Measurements from ENCODE around the gene RASGRF1.

Gene RASGRF1

DNA sequence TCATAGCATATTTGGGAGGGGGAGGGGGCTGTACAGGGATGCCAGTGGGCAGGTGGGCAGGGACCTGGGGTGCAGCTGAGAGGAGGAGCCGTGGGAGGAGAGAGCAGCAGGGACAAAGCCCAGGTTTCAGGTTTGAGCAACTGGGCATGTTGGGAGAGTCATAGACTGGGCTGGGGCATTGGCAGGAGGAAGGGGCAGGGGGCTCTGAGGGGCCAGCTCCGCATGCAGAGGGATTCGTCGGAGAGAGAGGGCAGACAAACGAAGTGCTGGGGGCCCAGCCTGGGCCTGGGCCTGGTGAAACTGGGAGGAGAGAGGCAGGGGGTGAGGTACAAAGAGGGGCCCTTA lies 25.2 kb downstream of the RASGRF1 start:
- H3K9me3 ChIP-seq (ENCODE audit: control insufficient read depth, insufficient read depth, low read length): no peaks in the 10 kb centered on the region
- H3K9ac ChIP-seq (ENCODE audit: low read depth, low read length): no peak overlapping the region
- no peak overlapping the region for H3K4me3 ChIP-seq (ENCODE audit: low read depth, low read length)
- H3K4me1 ChIP-seq (ENCODE audit: control insufficient read depth, insufficient read depth, low read length): peaks cover 8% of the 10 kb centered on the region
- no peaks in the 10 kb centered on the region for H3K36me3 ChIP-seq (ENCODE audit: control insufficient read depth, insufficient read depth, low read length)
- peaks cover 26% of the 10 kb centered on the region for H3K27me3 ChIP-seq (ENCODE audit: control insufficient read depth, insufficient read depth, low read length)

GRCh38 chr15:79064496-79064895 lies 26.1 kb downstream of the RASGRF1 start:
- peaks cover 11% of the 10 kb centered on the region for H3K4me1 ChIP-seq (ENCODE audit: control insufficient read depth, insufficient read depth, low read length)
- H3K36me3 ChIP-seq (ENCODE audit: control insufficient read depth, insufficient read depth, low read length): no peaks in the 10 kb centered on the region
- no peak overlapping the region for H3K9ac ChIP-seq (ENCODE audit: low read depth, low read length)
- H3K9me3 ChIP-seq (ENCODE audit: control insufficient read depth, insufficient read depth, low read length): no peaks in the 10 kb centered on the region
- no peak overlapping the region for H3K4me3 ChIP-seq (ENCODE audit: low read depth, low read length)
- peaks cover 31% of the 10 kb centered on the region for H3K27me3 ChIP-seq (ENCODE audit: control insufficient read depth, insufficient read depth, low read length)

GRCh38 chr15:79060175-79060574 lies 30.4 kb downstream of the RASGRF1 start:
- H3K9ac ChIP-seq (ENCODE audit: low read depth, low read length): no peak overlapping the region
- no peaks in the 10 kb centered on the region for H3K36me3 ChIP-seq (ENCODE audit: control insufficient read depth, insufficient read depth, low read length)
- H3K27me3 ChIP-seq (ENCODE audit: control insufficient read depth, insufficient read depth, low read length): peaks cover 57% of the 10 kb centered on the region
- peaks cover 11% of the 10 kb centered on the region for H3K4me1 ChIP-seq (ENCODE audit: control insufficient read depth, insufficient read depth, low read length)
- no peaks in the 10 kb centered on the region for H3K9me3 ChIP-seq (ENCODE audit: control insufficient read depth, insufficient read depth, low read length)
- H3K4me3 ChIP-seq (ENCODE audit: low read depth, low read length): no peak overlapping the region

- Histone ChIP-seq H3K36me3 (ENCODE audit: control insufficient read depth, insufficient read depth, low read length) (no peaks in the 10 kb centered on the region), H3K9ac (ENCODE audit: low read depth, low read length) (no peak overlapping the region), H3K4me3 (ENCODE audit: low read depth, low read length) (no peak overlapping the region), H3K4me1 (ENCODE audit: control insufficient read depth, insufficient read depth, low read length) (peaks cover 11% of the 10 kb centered on the region), H3K9me3 (ENCODE audit: control insufficient read depth, insufficient read depth, low read length) (no peaks in the 10 kb centered on the region), H3K27me3 (ENCODE audit: control insufficient read depth, insufficient read depth, low read length) (peaks cover 55% of the 10 kb centered on the region)
These were observed 31.5 kb downstream of the RASGRF1 start for GRCh38 chr15:79059081-79059572.

- no peaks in the 10 kb centered on the region for H3K9me3 ChIP-seq (ENCODE audit: control insufficient read depth, insufficient read depth, low read length)
- H3K36me3 ChIP-seq (ENCODE audit: control insufficient read depth, insufficient read depth, low read length): no peaks in the 10 kb centered on the region
- no peak overlapping the region for H3K4me3 ChIP-seq (ENCODE audit: low read depth, low read length)
- no peak overlapping the region for H3K9ac ChIP-seq (ENCODE audit: low read depth, low read length)
- peaks cover 11% of the 10 kb centered on the region for H3K4me1 ChIP-seq (ENCODE audit: control insufficient read depth, insufficient read depth, low read length)
- peaks cover 54% of the 10 kb centered on the region for H3K27me3 ChIP-seq (ENCODE audit: control insufficient read depth, insufficient read depth, low read length)
These were observed 32.2 kb downstream of the RASGRF1 start for GRCh38 chr15:79058260-79058850.

GRCh38 chr15:79057050-79057449 lies 33.5 kb downstream of the RASGRF1 start:
- Histone ChIP-seq H3K36me3 (ENCODE audit: control insufficient read depth, insufficient read depth, low read length) (no peaks in the 10 kb centered on the region), H3K4me3 (ENCODE audit: low read depth, low read length) (no peak overlapping the region), H3K9ac (ENCODE audit: low read depth, low read length) (no peak overlapping the region), H3K4me1 (ENCODE audit: control insufficient read depth, insufficient read depth, low read length) (peaks cover 11% of the 10 kb centered on the region), H3K27me3 (ENCODE audit: control insufficient read depth, insufficient read depth, low read length) (peaks cover 50% of the 10 kb centered on the region), H3K9me3 (ENCODE audit: control insufficient read depth, insufficient read depth, low read length) (no peaks in the 10 kb centered on the region)

GRCh38 chr15:79054350-79054749 lies 36.2 kb downstream of the RASGRF1 start:
- peaks cover 31% of the 10 kb centered on the region for H3K27me3 ChIP-seq (ENCODE audit: control insufficient read depth, insufficient read depth, low read length)
- no peak overlapping the region for H3K9ac ChIP-seq (ENCODE audit: low read depth, low read length)
- no peaks in the 10 kb centered on the region for H3K36me3 ChIP-seq (ENCODE audit: control insufficient read depth, insufficient read depth, low read length)
- no peaks in the 10 kb centered on the region for H3K4me1 ChIP-seq (ENCODE audit: control insufficient read depth, insufficient read depth, low read length)
- H3K9me3 ChIP-seq (ENCODE audit: control insufficient read depth, insufficient read depth, low read length): no peaks in the 10 kb centered on the region
- H3K4me3 ChIP-seq (ENCODE audit: low read depth, low read length): no peak overlapping the region

- no peaks in the 10 kb centered on the region for H3K9me3 ChIP-seq (ENCODE audit: control insufficient read depth, insufficient read depth, low read length)
- no peak overlapping the region for H3K4me3 ChIP-seq (ENCODE audit: low read depth, low read length)
- no peak overlapping the region for H3K9ac ChIP-seq (ENCODE audit: low read depth, low read length)
- no peaks in the 10 kb centered on the region for H3K36me3 ChIP-seq (ENCODE audit: control insufficient read depth, insufficient read depth, low read length)
- H3K27me3 ChIP-seq (ENCODE audit: control insufficient read depth, insufficient read depth, low read length): peaks cover 26% of the 10 kb centered on the region
- H3K4me1 ChIP-seq (ENCODE audit: control insufficient read depth, insufficient read depth, low read length): no peaks in the 10 kb centered on the region
These were observed 36.7 kb downstream of the RASGRF1 start for GRCh38 chr15:79053894-79054293.

DNA sequence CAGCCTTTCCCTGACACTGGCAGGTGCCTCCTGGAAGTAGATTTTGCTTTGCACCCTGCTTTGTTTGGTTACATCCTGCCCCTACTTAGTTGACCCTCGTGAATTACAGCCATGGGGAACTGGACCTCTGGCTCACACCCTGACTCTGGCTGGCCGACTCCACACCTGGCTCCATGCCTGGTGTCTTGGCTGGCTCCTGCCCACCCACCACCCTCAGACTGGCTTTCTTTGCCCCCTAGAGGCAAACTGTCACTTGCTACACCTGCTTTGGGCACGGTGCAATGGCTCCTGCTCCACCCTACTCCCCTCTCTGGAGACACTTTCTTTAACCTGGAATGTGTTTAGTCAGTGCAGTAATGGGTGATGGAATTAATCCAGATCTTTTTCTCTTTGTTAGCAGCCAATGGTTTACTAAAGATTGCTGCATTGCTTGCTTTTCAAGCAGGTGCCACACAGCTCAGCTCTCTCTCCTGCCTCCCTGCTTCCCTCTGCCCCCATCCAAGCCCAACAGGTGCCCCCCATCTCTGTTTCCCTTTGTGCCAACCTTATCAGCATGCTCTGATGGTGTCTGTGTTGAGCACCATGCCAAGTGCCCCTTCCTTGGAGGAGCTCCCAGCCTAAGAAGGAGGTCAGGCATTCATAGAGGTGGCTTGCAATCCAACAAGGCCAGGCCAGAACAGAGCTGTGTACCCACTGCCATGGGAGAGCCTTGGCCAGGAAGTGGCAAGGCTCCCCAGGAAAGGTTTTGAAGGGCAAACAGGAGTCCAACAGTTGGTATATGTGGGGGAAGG lies 38.4 kb downstream of the RASGRF1 start:
- Histone ChIP-seq H3K4me3 (ENCODE audit: low read depth, low read length) (no peak overlapping the region), H3K27me3 (ENCODE audit: control insufficient read depth, insufficient read depth, low read length) (peaks cover 9% of the 10 kb centered on the region), H3K4me1 (ENCODE audit: control insufficient read depth, insufficient read depth, low read length) (no peaks in the 10 kb centered on the region), H3K9ac (ENCODE audit: low read depth, low read length) (no peak overlapping the region), H3K9me3 (ENCODE audit: control insufficient read depth, insufficient read depth, low read length) (no peaks in the 10 kb centered on the region), H3K36me3 (ENCODE audit: control insufficient read depth, insufficient read depth, low read length) (no peaks in the 10 kb centered on the region)

DNA sequence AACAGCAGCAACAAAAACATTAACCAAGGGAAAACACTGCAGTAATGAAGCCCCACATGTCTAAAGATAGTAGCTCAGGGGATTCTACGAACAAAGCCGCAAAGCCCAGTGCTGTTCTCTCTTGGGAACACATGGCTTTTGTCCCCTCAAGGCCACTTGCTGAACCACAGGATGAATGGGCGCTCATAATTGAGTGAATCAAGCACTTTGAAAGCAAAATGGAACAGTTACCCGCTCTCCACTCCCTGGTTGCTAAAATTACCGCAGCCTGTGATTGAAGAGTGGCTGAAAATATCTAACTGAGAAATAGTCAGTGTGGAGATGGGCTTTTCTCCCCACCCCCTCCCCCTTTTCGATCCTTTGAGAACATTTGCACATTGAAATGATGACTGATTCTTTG lies 39.6 kb downstream of the RASGRF1 start:
- Histone ChIP-seq H3K36me3 (ENCODE audit: control insufficient read depth, insufficient read depth, low read length) (no peaks in the 10 kb centered on the region), H3K9me3 (ENCODE audit: control insufficient read depth, insufficient read depth, low read length) (no peaks in the 10 kb centered on the region), H3K27me3 (ENCODE audit: control insufficient read depth, insufficient read depth, low read length) (no peaks in the 10 kb centered on the region), H3K4me3 (ENCODE audit: low read depth, low read length) (no peak overlapping the region), H3K9ac (ENCODE audit: low read depth, low read length) (no peak overlapping the region), H3K4me1 (ENCODE audit: control insufficient read depth, insufficient read depth, low read length) (no peaks in the 10 kb centered on the region)

- H3K9ac ChIP-seq (ENCODE audit: low read depth, low read length): no peak overlapping the region
These were observed 40.2 kb downstream of the RASGRF1 start for GRCh38 chr15:79050341-79050740.

GRCh38 chr15:79049416-79049815 lies 41.2 kb downstream of the RASGRF1 start:
- H3K27me3 ChIP-seq (ENCODE audit: control insufficient read depth, insufficient read depth, low read length): no peaks in the 10 kb centered on the region
- H3K4me3 ChIP-seq (ENCODE audit: low read depth, low read length): no peak overlapping the region

More at GRCh38 chr15:79050341-79050740, 40.2 kb downstream of the RASGRF1 start:
- H3K4me3 ChIP-seq (ENCODE audit: low read depth, low read length): no peak overlapping the region
- H3K9me3 ChIP-seq (ENCODE audit: control insufficient read depth, insufficient read depth, low read length): no peaks in the 10 kb centered on the region
- H3K4me1 ChIP-seq (ENCODE audit: control insufficient read depth, insufficient read depth, low read length): no peaks in the 10 kb centered on the region
- no peaks in the 10 kb centered on the region for H3K36me3 ChIP-seq (ENCODE audit: control insufficient read depth, insufficient read depth, low read length)
- H3K27me3 ChIP-seq (ENCODE audit: control insufficient read depth, insufficient read depth, low read length): no peaks in the 10 kb centered on the region

More at GRCh38 chr15:79049416-79049815, 41.2 kb downstream of the RASGRF1 start:
- Histone ChIP-seq H3K9ac (ENCODE audit: low read depth, low read length) (no peak overlapping the region), H3K9me3 (ENCODE audit: control insufficient read depth, insufficient read depth, low read length) (no peaks in the 10 kb centered on the region), H3K36me3 (ENCODE audit: control insufficient read depth, insufficient read depth, low read length) (no peaks in the 10 kb centered on the region), H3K4me1 (ENCODE audit: control insufficient read depth, insufficient read depth, low read length) (no peaks in the 10 kb centered on the region)
